Gastrocnemius medialis (tissue), 4 donors: ENCODE results near the gene TRAK1.

Experiments
- CTCF ChIP-seq, 5 experiments: fragments of 450-650 bp in 3 of 5; fragments of 200-600 bp in 2 of 5; sonication (generic) in 2 of 5; IDR thresholded peaks in 4 of 5; conservative IDR thresholded peaks in 1 of 5; 1 replicate in 4 of 5; 2 replicates in 1 of 5; pipeline ENCODE4 v1.5.1; 2016 to 2019; ENCODE audit warnings: antibody characterized with exemption in 5 of 5, mild to moderate bottlenecking in 3 of 5, moderate library complexity in 3 of 5
- POLR2A ChIP-seq, 2 donors: fragments of 450-650 bp; IDR thresholded peaks; one replicate each; pipeline ENCODE4 v1.6.1; 2017; ENCODE audit warnings: antibody characterized with exemption in 2 of 2, mild to moderate bottlenecking in 2 of 2, moderate library complexity in 2 of 2

DNA sequence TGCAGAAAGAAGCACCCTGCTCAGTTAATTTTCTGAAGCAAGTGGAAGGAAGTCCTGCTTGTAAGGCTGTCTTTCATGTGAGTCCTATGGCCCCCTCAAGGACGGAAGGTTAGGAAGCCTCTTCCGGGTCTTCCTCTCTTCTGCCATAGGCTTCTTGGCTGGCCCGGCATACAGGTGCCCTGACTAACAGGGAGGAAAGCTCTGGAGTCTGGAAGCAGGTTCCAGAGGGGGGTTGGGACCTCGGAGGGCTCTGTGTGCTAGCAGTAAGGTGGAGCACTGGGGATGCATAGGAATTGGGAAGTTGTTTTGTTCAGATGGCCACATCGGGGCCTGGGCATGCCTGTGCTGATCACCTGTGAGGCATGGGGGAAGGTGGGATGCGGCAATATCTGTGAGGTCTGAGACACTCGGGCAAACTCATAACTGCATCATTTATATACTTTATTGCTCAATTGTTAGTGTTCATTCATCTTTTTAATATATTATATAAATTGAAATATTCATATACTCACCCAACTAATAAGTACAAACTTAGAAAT is 49.6 kb downstream of the TRAK1 start:
- TF ChIP-seq CTCF (IDR thresholded peaks at IDR 0.05 in 4 of 5, conservative IDR thresholded peaks at IDR 0.05 in 1 of 5) (no peak), POLR2A (IDR thresholded peaks at IDR 0.05) (no peak)
